HEK293 (cell line): ENCODE measurements around the gene BYSL.
A peak's percentile ranks its signal among the peaks of the same experiment; 100 is the strongest.

Source experiments
- ATF2 ChIP-seq: fragments of 450-650 bp; formaldehyde crosslinking; IDR thresholded peaks from 2 replicates; pipeline ENCODE4 v1.5.1; 2016; ENCODE audit warnings: missing biosample characterization, missing genetic modification characterization, low read depth
- GLI4 ChIP-seq: fragments of 450-650 bp; formaldehyde crosslinking; IDR thresholded peaks from 2 replicates; pipeline ENCODE4 v1.5.1; 2016; ENCODE audit warnings: missing biosample characterization, missing genetic modification characterization
- IKZF3 ChIP-seq: fragments of 450-650 bp; IDR thresholded peaks from 2 replicates; pipeline ENCODE4 v1.5.0; 2018; ENCODE audit warnings: missing biosample characterization, mild to moderate bottlenecking, missing genetic modification characterization, moderate library complexity
- KLF17 ChIP-seq: fragments of 450-650 bp; formaldehyde crosslinking; IDR thresholded peaks from 2 replicates; pipeline ENCODE4 v1.5.1; 2016; ENCODE audit warnings: missing biosample characterization, missing genetic modification characterization
- SETDB1 ChIP-seq: IDR thresholded peaks from one replicate; pipeline ENCODE4 v1.6.1; 2017; ENCODE audit warnings: mild to moderate bottlenecking, low read length, moderate library complexity, mixed read lengths; ENCODE audit not compliant: insufficient read length
- SP3 ChIP-seq: fragments of 450-650 bp; formaldehyde crosslinking; IDR thresholded peaks from 2 replicates; pipeline ENCODE4 v1.5.1; 2016; ENCODE audit warnings: missing biosample characterization, missing genetic modification characterization
- WT1 ChIP-seq: fragments of 450-650 bp; formaldehyde crosslinking; IDR thresholded peaks from 2 replicates; pipeline ENCODE4 v1.5.1; 2016; ENCODE audit warnings: missing biosample characterization, missing genetic modification characterization
- ZNF155 ChIP-seq: fragments of 450-650 bp; formaldehyde crosslinking; IDR thresholded peaks from 2 replicates; pipeline ENCODE4 v1.5.1; 2016; ENCODE audit warnings: missing biosample characterization, missing genetic modification characterization
- ZNF157 ChIP-seq: fragments of 450-650 bp; formaldehyde crosslinking; IDR thresholded peaks from 2 replicates; pipeline ENCODE4 v1.5.1; 2016; ENCODE audit warnings: missing biosample characterization, missing genetic modification characterization
- ZNF174 ChIP-seq: fragments of 450-650 bp; formaldehyde crosslinking; IDR thresholded peaks from 2 replicates; pipeline ENCODE4 v1.5.0; 2017; ENCODE audit warnings: missing biosample characterization, mild to moderate bottlenecking, missing genetic modification characterization
- ZNF18 ChIP-seq: fragments of 450-650 bp; formaldehyde crosslinking; IDR thresholded peaks from 2 replicates; pipeline ENCODE4 v1.5.1; 2016; ENCODE audit warnings: missing biosample characterization, missing genetic modification characterization
- ZNF202 ChIP-seq: fragments of 450-650 bp; formaldehyde crosslinking; IDR thresholded peaks from 2 replicates; pipeline ENCODE4 v1.5.1; 2016; ENCODE audit warnings: missing biosample characterization, missing genetic modification characterization, borderline replicate concordance
- ZNF214 ChIP-seq: fragments of 450-650 bp; formaldehyde crosslinking; IDR thresholded peaks from 2 replicates; pipeline ENCODE4 v1.5.1; 2017; ENCODE audit warnings: missing biosample characterization, mild to moderate bottlenecking, missing genetic modification characterization, borderline replicate concordance
- ZNF292 ChIP-seq: fragments of 450-650 bp; formaldehyde crosslinking; IDR thresholded peaks from 2 replicates; pipeline ENCODE4 v1.5.1; 2016; ENCODE audit warnings: low read depth, missing biosample characterization, missing genetic modification characterization, borderline replicate concordance
- ZNF302 ChIP-seq: fragments of 450-650 bp; formaldehyde crosslinking; IDR thresholded peaks from 2 replicates; pipeline ENCODE4 v1.5.1; 2016; ENCODE audit warnings: missing biosample characterization, missing genetic modification characterization, low read depth
- ZNF324 ChIP-seq: fragments of 450-650 bp; formaldehyde crosslinking; IDR thresholded peaks from 2 replicates; pipeline ENCODE4 v1.5.1; 2016; ENCODE audit warnings: missing biosample characterization, missing genetic modification characterization
- ZNF362 ChIP-seq: fragments of 450-650 bp; formaldehyde crosslinking; IDR thresholded peaks from 2 replicates; pipeline ENCODE4 v1.5.1; 2016; ENCODE audit warnings: missing biosample characterization, missing genetic modification characterization
- ZNF404 ChIP-seq: fragments of 450-650 bp; formaldehyde crosslinking; IDR thresholded peaks from 2 replicates; pipeline ENCODE4 v1.5.1; 2017; ENCODE audit warnings: missing biosample characterization, missing genetic modification characterization
- ZNF423 ChIP-seq: fragments of 450-650 bp; formaldehyde crosslinking; IDR thresholded peaks from 2 replicates; pipeline ENCODE4 v1.5.1; 2016; ENCODE audit warnings: missing biosample characterization, missing genetic modification characterization
- ZNF518A ChIP-seq: fragments of 450-650 bp; formaldehyde crosslinking; conservative IDR thresholded peaks from 2 replicates; pipeline ENCODE4 v1.5.1; 2016; ENCODE audit warnings: low read depth, missing biosample characterization, missing genetic modification characterization
- ZNF560 ChIP-seq: fragments of 450-650 bp; formaldehyde crosslinking; IDR thresholded peaks from 2 replicates; pipeline ENCODE4 v1.5.1; 2017; ENCODE audit warnings: missing biosample characterization, missing genetic modification characterization, borderline replicate concordance
- ZNF645 ChIP-seq: fragments of 450-650 bp; formaldehyde crosslinking; IDR thresholded peaks from 2 replicates; pipeline ENCODE4; 2016; ENCODE audit warnings: missing biosample characterization, missing genetic modification characterization
- ZNF704 ChIP-seq: fragments of 450-650 bp; formaldehyde crosslinking; IDR thresholded peaks from 2 replicates; pipeline ENCODE4 v1.5.1; 2016; ENCODE audit warnings: missing biosample characterization, missing genetic modification characterization
- ZNF830 ChIP-seq: fragments of 450-650 bp; IDR thresholded peaks from 2 replicates; pipeline ENCODE4 v1.5.0; 2018; ENCODE audit warnings: missing biosample characterization, missing genetic modification characterization, low read depth, mild to moderate bottlenecking, moderate library complexity
- ZSCAN5A ChIP-seq: fragments of 450-650 bp; formaldehyde crosslinking; IDR thresholded peaks from 2 replicates; pipeline ENCODE4 v1.5.1; 2016; ENCODE audit warnings: missing biosample characterization, missing genetic modification characterization

Gene BYSL

GRCh38 chr6:41939176-41939847, 18.0 kb downstream of the BYSL start (continued):
- TF ChIP-seq GLI4 (tag by site-specific recombination) (no peak), ZNF518A (tag by site-specific recombination) (no peak), SETDB1 (no peak), ZNF155 (tag by site-specific recombination) (no peak), WT1 (tag by site-specific recombination) (peak; percentile 31; the same call in 1 of the 2 replicates), ZNF302 (tag by site-specific recombination) (no peak), ZNF157 (tag by site-specific recombination) (no peak), ZNF830 (tag by site-specific recombination) (no peak), ZNF645 (tag by site-specific recombination) (no peak), SP3 (tag by site-specific recombination) (peak; percentile 35), ZNF362 (no peak), ZNF18 (tag by site-specific recombination) (no peak), ZSCAN5A (tag by site-specific recombination) (no peak), ZNF404 (no peak), ATF2 (tag by site-specific recombination) (no peak), ZNF174 (tag by site-specific recombination) (no peak), ZNF292 (tag by site-specific recombination) (no peak), ZNF560 (tag by site-specific recombination) (no peak), ZNF324 (no peak), ZNF202 (tag by site-specific recombination) (no peak), ZNF214 (no peak), ZNF704 (tag by site-specific recombination) (no peak), IKZF3 (tag by site-specific recombination) (no peak), ZNF423 (tag by site-specific recombination) (no peak), KLF17 (tag by site-specific recombination) (no peak; the same call in 1 of the 2 replicates)
